BLaER1 treated with 17β-estradiol and CSF1 and Interleukin-3, amounts not matched to agents 10 nM and 100 nM (cell line): ENCODE data around the gene ARHGAP15.
A peak's percentile ranks its signal among the peaks of the same experiment; 100 is the strongest.

Experiments
- H3K27ac ChIP-seq, 11 experiments: shearing (Covaris generic); formaldehyde crosslinking; 2 replicates each; pipeline ENCODE4 v1.8.1; 2022
- H3K27me3 ChIP-seq, 11 experiments: shearing (Covaris generic); formaldehyde crosslinking; 2 replicates each; pipeline ENCODE4 v1.8.1; 2022
- H3K36me3 ChIP-seq, 11 experiments: shearing (Covaris generic); formaldehyde crosslinking; 2 replicates each; pipeline ENCODE4 v1.8.1; 2022
- H3K4me1 ChIP-seq, 10 experiments: shearing (Covaris generic); formaldehyde crosslinking; 2 replicates each; pipeline ENCODE4 v1.8.1; 2022
- H3K4me2 ChIP-seq, 11 experiments: shearing (Covaris generic); formaldehyde crosslinking; 2 replicates each; pipeline ENCODE4 v1.8.1; 2022
- H3K4me3 ChIP-seq, 10 experiments: shearing (Covaris generic); formaldehyde crosslinking; 2 replicates each; pipeline ENCODE4 v1.8.1; 2022
- H3K9ac ChIP-seq, 11 experiments: shearing (Covaris generic); formaldehyde crosslinking; 2 replicates each; pipeline ENCODE4 v1.8.1; 2022
- H3K9me3 ChIP-seq, 11 experiments: shearing (Covaris generic); formaldehyde crosslinking; replicated peaks in 1 of 11; 2 replicates each; pipeline ENCODE4 v1.8.1; 2022
- H4K20me1 ChIP-seq, 11 experiments: shearing (Covaris generic); formaldehyde crosslinking; 2 replicates each; pipeline ENCODE4 v1.8.1; 2022
- Cebpa-rat ChIP-seq, 11 experiments: shearing (Covaris generic); IDR thresholded peaks; 2 replicates each; pipeline ENCODE4 v1.8.1; 2022

Gene ARHGAP15

GRCh38 chr2:143148011-143148410 lies 18.8 kb downstream of the ARHGAP15 start:
- Histone ChIP-seq H3K4me3 (no peak overlapping the region), H3K27ac (peak overlapping the region in 3 of 11 experiments; percentile 43 to 71 (median 62); a peak in 3 of 22 replicates), H3K4me2 (peak overlapping the region in 10 of 11 experiments; percentile 23 to 80 (median 46); a peak in 20 of 22 replicates), H3K9ac (no peak overlapping the region), H3K4me1 (peaks cover 35 to 88% (median 72%) of the 10 kb centered on the region in 10 experiments), H3K36me3 (peaks cover 0 to 26% (median 8%) of the 10 kb centered on the region in 11 experiments; a peak in 10 of 22 replicates), H3K9me3 (peaks cover 0 to 22% (median 0%) of the 10 kb centered on the region in 11 experiments; a peak in 5 of 22 replicates), H3K27me3 (no peaks in the 10 kb centered on the region), H4K20me1 (peaks cover 0 to 22% (median 0%) of the 10 kb centered on the region in 11 experiments; a peak in 7 of 22 replicates)
- TF ChIP-seq Cebpa-rat (IDR thresholded peaks at IDR 0.05) = no peak

GRCh38 chr2:143148757-143149156 lies 19.5 kb downstream of the ARHGAP15 start:
- peak overlapping the region in 6 of 11 experiments; percentile 7 to 71 (median 45); a peak in 7 of 22 replicates for H3K27ac ChIP-seq
- H3K9ac ChIP-seq = peak overlapping the region in 1 of 11 experiments; percentile 26; a peak in 1 of 22 replicates
- no peak overlapping the region for H3K4me3 ChIP-seq
- TF ChIP-seq Cebpa-rat (IDR thresholded peaks at IDR 0.05) = no peak
- peaks cover 0 to 15% (median 0%) of the 10 kb centered on the region in 11 experiments; a peak in 5 of 22 replicates for H3K9me3 ChIP-seq
- no peaks in the 10 kb centered on the region for H3K27me3 ChIP-seq
- H4K20me1 ChIP-seq = peaks cover 0 to 23% (median 0%) of the 10 kb centered on the region in 11 experiments; a peak in 7 of 22 replicates
- H3K4me1 ChIP-seq = peaks cover 39 to 94% (median 77%) of the 10 kb centered on the region in 10 experiments
- peaks cover 0 to 20% (median 4%) of the 10 kb centered on the region in 11 experiments; a peak in 9 of 22 replicates for H3K36me3 ChIP-seq
- H3K4me2 ChIP-seq = peak overlapping the region in 10 of 11 experiments; percentile 23 to 80 (median 46); a peak in 20 of 22 replicates

GRCh38 chr2:143150287-143150686 lies 21.1 kb downstream of the ARHGAP15 start:
- Histone ChIP-seq H3K4me2 (peak overlapping the region in 7 of 11 experiments; percentile 33 to 84 (median 70); a peak in 14 of 22 replicates), H3K9me3 (peaks cover 0 to 8% (median 0%) of the 10 kb centered on the region in 11 experiments; a peak in 1 of 22 replicates), H3K9ac (peak overlapping the region in 1 of 11 experiments; percentile 33; a peak in 3 of 22 replicates), H3K4me3 (no peak overlapping the region; a peak in 1 of 20 replicates), H4K20me1 (peaks cover 0 to 23% (median 1%) of the 10 kb centered on the region in 11 experiments; a peak in 8 of 22 replicates), H3K4me1 (peaks cover 36 to 97% (median 78%) of the 10 kb centered on the region in 10 experiments), H3K27me3 (no peaks in the 10 kb centered on the region), H3K27ac (peak overlapping the region in 7 of 11 experiments; percentile 25 to 71 (median 58); a peak in 13 of 22 replicates), H3K36me3 (peaks cover 0 to 16% (median 4%) of the 10 kb centered on the region in 11 experiments; a peak in 11 of 22 replicates)
- TF ChIP-seq Cebpa-rat (IDR thresholded peaks at IDR 0.05) = no peak

- no peaks in the 10 kb centered on the region for H3K27me3 ChIP-seq
- H4K20me1 ChIP-seq = peaks cover 0 to 24% (median 4%) of the 10 kb centered on the region in 11 experiments; a peak in 8 of 22 replicates
- peak in 2 of 11 experiments; percentile 22 to 27; a peak in 1 of 22 replicates for TF ChIP-seq Cebpa-rat (IDR thresholded peaks at IDR 0.05)
- peak overlapping the region in 4 of 11 experiments; percentile 33 to 71 (median 70); a peak in 7 of 22 replicates for H3K27ac ChIP-seq
- peaks cover 0 to 8% (median 0%) of the 10 kb centered on the region in 11 experiments; a peak in 1 of 22 replicates for H3K9me3 ChIP-seq
- peak overlapping the region in 6 of 11 experiments; percentile 33 to 84 (median 74); a peak in 11 of 22 replicates for H3K4me2 ChIP-seq
- H3K4me1 ChIP-seq = peaks cover 26 to 92% (median 72%) of the 10 kb centered on the region in 10 experiments
- H3K36me3 ChIP-seq = peaks cover 9 to 25% (median 12%) of the 10 kb centered on the region in 11 experiments; a peak in 18 of 22 replicates
- H3K9ac ChIP-seq = no peak overlapping the region
- H3K4me3 ChIP-seq = no peak overlapping the region
These were observed 22.0 kb downstream of the ARHGAP15 start for GRCh38 chr2:143151111-143151752.

GRCh38 chr2:143152219-143152618 lies 23.0 kb downstream of the ARHGAP15 start:
- Histone ChIP-seq H3K4me1 (peaks cover 23 to 83% (median 65%) of the 10 kb centered on the region in 10 experiments), H3K4me2 (peak overlapping the region in 7 of 11 experiments; percentile 20 to 84 (median 49); a peak in 12 of 22 replicates), H3K36me3 (peaks cover 14 to 35% (median 21%) of the 10 kb centered on the region in 11 experiments; a peak in 18 of 22 replicates), H3K27me3 (no peaks in the 10 kb centered on the region), H3K27ac (peak overlapping the region in 1 of 11 experiments; percentile 24; a peak in 3 of 22 replicates), H3K9me3 (peaks cover 0 to 8% (median 0%) of the 10 kb centered on the region in 11 experiments; a peak in 1 of 22 replicates), H3K9ac (no peak overlapping the region), H3K4me3 (no peak overlapping the region), H4K20me1 (peaks cover 0 to 28% (median 6%) of the 10 kb centered on the region in 11 experiments; a peak in 10 of 22 replicates)
- TF ChIP-seq Cebpa-rat (IDR thresholded peaks at IDR 0.05) = no peak

GRCh38 chr2:143152637-143153036 lies 23.4 kb downstream of the ARHGAP15 start:
- peaks cover 0 to 28% (median 8%) of the 10 kb centered on the region in 11 experiments; a peak in 10 of 22 replicates for H4K20me1 ChIP-seq
- H3K27me3 ChIP-seq = no peaks in the 10 kb centered on the region
- H3K9ac ChIP-seq = no peak overlapping the region
- H3K4me3 ChIP-seq = no peak overlapping the region
- no peak for TF ChIP-seq Cebpa-rat (IDR thresholded peaks at IDR 0.05)
- peaks cover 23 to 79% (median 63%) of the 10 kb centered on the region in 10 experiments for H3K4me1 ChIP-seq
- H3K36me3 ChIP-seq = peaks cover 14 to 39% (median 23%) of the 10 kb centered on the region in 11 experiments; a peak in 18 of 22 replicates
- peak overlapping the region in 3 of 11 experiments; percentile 12 to 27 (median 20); a peak in 4 of 22 replicates for H3K27ac ChIP-seq
- peak overlapping the region in 10 of 11 experiments; percentile 1 to 84 (median 36); a peak in 14 of 22 replicates for H3K4me2 ChIP-seq
- peaks cover 0 to 8% (median 0%) of the 10 kb centered on the region in 11 experiments; a peak in 1 of 22 replicates for H3K9me3 ChIP-seq

- Histone ChIP-seq H3K4me3 (no peak overlapping the region), H3K36me3 (peaks cover 14 to 49% (median 25%) of the 10 kb centered on the region in 11 experiments; a peak in 18 of 22 replicates), H3K9me3 (peaks cover 0 to 8% (median 0%) of the 10 kb centered on the region in 11 experiments; a peak in 1 of 22 replicates), H3K4me1 (peaks cover 25 to 71% (median 53%) of the 10 kb centered on the region in 10 experiments), H3K27ac (no peak overlapping the region), H3K4me2 (0 out of 22 replicates have a peak overlapping the region, but pooled peaks of 1 of the 11 experiments have one; percentile 4), H3K27me3 (no peaks in the 10 kb centered on the region), H4K20me1 (peaks cover 0 to 29% (median 13%) of the 10 kb centered on the region in 11 experiments; a peak in 11 of 22 replicates), H3K9ac (no peak overlapping the region)
- TF ChIP-seq Cebpa-rat (IDR thresholded peaks at IDR 0.05) = no peak
These were observed 26.4 kb downstream of the ARHGAP15 start for GRCh38 chr2:143155661-143156060.

- Histone ChIP-seq H3K27ac (no peak overlapping the region), H3K36me3 (peaks cover 12 to 53% (median 35%) of the 10 kb centered on the region in 11 experiments; a peak in 18 of 22 replicates), H3K4me3 (no peak overlapping the region), H3K9me3 (peaks cover 0 to 2% (median 0%) of the 10 kb centered on the region in 11 experiments; a peak in 1 of 22 replicates), H3K4me1 (peaks cover 25 to 57% (median 43%) of the 10 kb centered on the region in 10 experiments), H3K27me3 (no peaks in the 10 kb centered on the region), H3K9ac (no peak overlapping the region), H3K4me2 (no peak overlapping the region), H4K20me1 (peaks cover 0 to 37% (median 13%) of the 10 kb centered on the region in 11 experiments; a peak in 11 of 22 replicates)
- TF ChIP-seq Cebpa-rat (IDR thresholded peaks at IDR 0.05) = no peak
These were observed 27.8 kb downstream of the ARHGAP15 start for GRCh38 chr2:143157001-143157400.
